ENCODE measurements around the gene DAZAP1.

- TF ChIP-seq CTCF (IDR thresholded peaks at IDR 0.05; ENCODE audit: insufficient read depth, low read length, poor library complexity, severe bottlenecking): no peak
- TF ChIP-seq EZH2phosphoT487 (conservative IDR thresholded peaks at IDR 0.05; ENCODE audit: low read length): no peak
Measured at GRCh38 chr19:1438933-1439354, 31.6 kb downstream of the DAZAP1 start.
